A549 (cell line): ENCODE data around the gene PVALEF. TPM values are rescaled to one million over a fixed set of nuclear protein-coding genes. Genes with fewer than 3 reads are reported as not detected.

Experiments
- ATAC-seq, 2 experiments: fragments of 200-7000 bp in 1 of 2; fragments of >200 bp in 1 of 2; cut with Nextera tagmentation in 1 of 2; cut with Tn5 transposase in 1 of 2; 3 replicates each; pipeline versions ENCODE4 v1.8.0 to v1.9.1; 2018 to 2020; ENCODE audit warnings: mild to moderate bottlenecking in 1 of 2, moderate library complexity in 1 of 2
- CTCF ChIA-PET: fragments of 300-600 bp; sonication (Branson Sonifier 250); formaldehyde crosslinking; extraction: SDS; loops from one replicate; lab custom pipeline; 2021; ENCODE audit warnings: antibody characterized with exemption, inconsistent platforms; lab: Yijun Ruan, JAX
- POLR2A ChIA-PET: fragments of 350-600 bp; formaldehyde crosslinking; extraction: SDS; loops from one replicate; lab custom pipeline; 2021; ENCODE audit warnings: antibody characterized with exemption, inconsistent platforms; lab: Yijun Ruan, JAX
- DNase-seq, 2 experiments: peaks; one replicate each; pipeline versions ENCODE4 v3.0.0 to v3.0.0-alpha.2; 2011 to 2016; ENCODE audit warnings: low read depth in 1 of 2, low spot score in 1 of 2
- FAIRE-seq: peaks from 2 replicates; lab custom pipeline; 2011; peaks lifted over from hg19 to GRCh38; lab: Jason Lieb, UNC
- H3K27ac ChIP-seq, 2 experiments: fragments of >200 bp; sonication (Bioruptor Twin); formaldehyde crosslinking; 3 replicates each; pipeline ENCODE4 v1.5.1; 2016 to 2017
- H3K4me1 ChIP-seq: fragments of >200 bp; sonication (Bioruptor Twin); formaldehyde crosslinking; 3 replicates; pipeline ENCODE4 v1.6.1; 2016
- H3K4me2 ChIP-seq: fragments of >200 bp; sonication (Bioruptor Twin); formaldehyde crosslinking; 3 replicates; pipeline ENCODE4 v1.6.1; 2016
- H3K4me3 ChIP-seq: fragments of >200 bp; sonication (Bioruptor Twin); formaldehyde crosslinking; 3 replicates; pipeline ENCODE4 v1.5.1; 2016
- H3K9me3 ChIP-seq: fragments of >200 bp; sonication (Bioruptor Twin); formaldehyde crosslinking; 3 replicates; pipeline ENCODE4 v1.6.1; 2016
- CBX8 ChIP-seq: fragments of 200-600 bp; sonication (generic); IDR thresholded peaks from 2 replicates; pipeline ENCODE4 v1.6.1; 2016
- CEBPB ChIP-seq, 2 experiments: fragments of >200 bp in 1 of 2; sonication (Bioruptor Twin) in 1 of 2; formaldehyde crosslinking in 1 of 2; IDR thresholded peaks; 2 replicates each; pipeline ENCODE4 v1.6.1; 2012 to 2016
- EHMT2 ChIP-seq: fragments of 200-600 bp; sonication (generic); IDR thresholded peaks from 2 replicates; pipeline ENCODE4 v1.6.1; 2016; ENCODE audit warnings: antibody characterized with exemption, low read depth, mild to moderate bottlenecking, moderate library complexity
- ESRRA ChIP-seq: fragments of 150-350 bp; IDR thresholded peaks from 2 replicates; pipeline ENCODE4 v1.6.1; 2014; ENCODE audit warnings: mild to moderate bottlenecking, low read length, borderline replicate concordance
- FOXS1 ChIP-seq: fragments of 250-450 bp; sonication (Bioruptor Pico); IDR thresholded peaks from 2 replicates; pipeline ENCODE4 v1.5.0; 2020; ENCODE audit warnings: mild to moderate bottlenecking, moderate library complexity
- GATA3 ChIP-seq: IDR thresholded peaks from 2 replicates; pipeline ENCODE4 v1.6.1; 2012; ENCODE audit warnings: borderline replicate concordance
- HEYL ChIP-seq: fragments of 250-450 bp; sonication (Bioruptor Pico); IDR thresholded peaks from 2 replicates; pipeline ENCODE4 v1.8.0; 2021; ENCODE audit warnings: mild to moderate bottlenecking, moderate library complexity
- HOXA7 ChIP-seq: fragments of 250-450 bp; sonication (Bioruptor Pico); IDR thresholded peaks from 2 replicates; pipeline ENCODE4 v1.5.0; 2020; ENCODE audit warnings: mild to moderate bottlenecking, moderate library complexity
- KDM1A ChIP-seq: fragments of 200-600 bp; sonication (generic); IDR thresholded peaks from 2 replicates; pipeline ENCODE4 v1.6.1; 2016; ENCODE audit warnings: low read depth, mild to moderate bottlenecking
- MAFK ChIP-seq: fragments of 450-650 bp; IDR thresholded peaks from 2 replicates; pipeline ENCODE4 v1.6.1; 2014; ENCODE audit not compliant: partially characterized antibody
- NFE2L2 ChIP-seq: fragments of 150-350 bp; conservative IDR thresholded peaks from 2 replicates; pipeline ENCODE4 v1.6.1; 2014; ENCODE audit warnings: low read length
- POLR2A ChIP-seq: IDR thresholded peaks from 2 replicates; pipeline ENCODE4 v1.6.1; 2012; ENCODE audit warnings: mild to moderate bottlenecking, low read length
- RAD21 ChIP-seq, 2 experiments: fragments of >200 bp in 1 of 2; sonication (Bioruptor Twin) in 1 of 2; formaldehyde crosslinking in 1 of 2; IDR thresholded peaks in 1 of 2; conservative IDR thresholded peaks in 1 of 2; 2 replicates in 1 of 2; 3 replicates in 1 of 2; pipeline ENCODE4 v1.6.1; 2012 to 2018; ENCODE audit warnings: inconsistent platforms in 1 of 2
- RCOR1 ChIP-seq: fragments of 150-350 bp; IDR thresholded peaks from 2 replicates; pipeline ENCODE4 v1.6.1; 2014; ENCODE audit warnings: antibody characterized with exemption, low read length, low read depth
- RFX5 ChIP-seq: fragments of 450-650 bp; IDR thresholded peaks from 2 replicates; pipeline ENCODE4 v1.7.1; 2014; ENCODE audit warnings: antibody characterized with exemption, mild to moderate bottlenecking, moderate library complexity
- SMC3 ChIP-seq: fragments of >200 bp; sonication (Bioruptor Twin); formaldehyde crosslinking; IDR thresholded peaks from 3 replicates; pipeline ENCODE4 v1.6.1; 2018; ENCODE audit warnings: inconsistent platforms
- SREBF2 ChIP-seq: fragments of 450-650 bp; IDR thresholded peaks from 2 replicates; pipeline ENCODE4 v1.6.1; 2014; ENCODE audit warnings: mild to moderate bottlenecking, moderate library complexity
- ZFP36 ChIP-seq: fragments of 450-650 bp; IDR thresholded peaks from 2 replicates; pipeline ENCODE4 v1.6.1; 2014; ENCODE audit warnings: borderline replicate concordance; ENCODE audit not compliant: partially characterized antibody
- WGBS: methylation state at CpG from one replicate; pipeline ENCODE4 v1.1.6; 2017; ENCODE audit errors: missing lambda C conversion rate; 5-methylcytosine and 5-hydroxymethylcytosine counted together
- polyA plus RNA-seq, 4 experiments: library from polyadenylated mRNA; depleted of rRNA in 3 of 4; stranded (reverse); fragments of >200 nt; fragmentation: RNase III in 1 of 4; extraction: RNeasy Plus Mini Kit Qiagen cat#74134 plus additional on column Dnase treatment in 1 of 4; gene quantifications; 2 replicates in 3 of 4; 3 replicates in 1 of 4; pipeline ENCODE4 v1.2.3, GENCODE V29; 2011 to 2017
- TF ChIP-seq, protein P1 (sequence below): fragments of 150-350 bp; IDR thresholded peaks from 2 replicates; pipeline ENCODE4 v1.6.1; 2014; ENCODE audit warnings: low read depth, mild to moderate bottlenecking, low read length
- TF ChIP-seq, protein P2 (sequence below): IDR thresholded peaks from 2 replicates; pipeline ENCODE4 v1.6.1; 2012
- TF ChIP-seq, protein P3 (sequence below): fragments of 250-450 bp; sonication (Bioruptor Pico); IDR thresholded peaks from 2 replicates; pipeline ENCODE4 v1.5.0; 2021; ENCODE audit warnings: mild to moderate bottlenecking, moderate library complexity, borderline replicate concordance
- TF ChIP-seq, protein P4 (sequence below): fragments of 450-650 bp; IDR thresholded peaks from 2 replicates; pipeline ENCODE4 v1.6.1; 2014; ENCODE audit warnings: antibody characterized with exemption
- TF ChIP-seq, protein P5 (sequence below): IDR thresholded peaks from 2 replicates; pipeline ENCODE4 v1.6.1; 2012
- TF ChIP-seq, protein P6 (sequence below): fragments of >200 bp; sonication (Bioruptor Twin); formaldehyde crosslinking; IDR thresholded peaks from 2 replicates; pipeline ENCODE4 v1.6.1; 2016

The PVALEF gene
- polyA plus RNA-seq, 2 of the 4 experiments (the other 2 are of a cell fraction) = not detected

DNA sequence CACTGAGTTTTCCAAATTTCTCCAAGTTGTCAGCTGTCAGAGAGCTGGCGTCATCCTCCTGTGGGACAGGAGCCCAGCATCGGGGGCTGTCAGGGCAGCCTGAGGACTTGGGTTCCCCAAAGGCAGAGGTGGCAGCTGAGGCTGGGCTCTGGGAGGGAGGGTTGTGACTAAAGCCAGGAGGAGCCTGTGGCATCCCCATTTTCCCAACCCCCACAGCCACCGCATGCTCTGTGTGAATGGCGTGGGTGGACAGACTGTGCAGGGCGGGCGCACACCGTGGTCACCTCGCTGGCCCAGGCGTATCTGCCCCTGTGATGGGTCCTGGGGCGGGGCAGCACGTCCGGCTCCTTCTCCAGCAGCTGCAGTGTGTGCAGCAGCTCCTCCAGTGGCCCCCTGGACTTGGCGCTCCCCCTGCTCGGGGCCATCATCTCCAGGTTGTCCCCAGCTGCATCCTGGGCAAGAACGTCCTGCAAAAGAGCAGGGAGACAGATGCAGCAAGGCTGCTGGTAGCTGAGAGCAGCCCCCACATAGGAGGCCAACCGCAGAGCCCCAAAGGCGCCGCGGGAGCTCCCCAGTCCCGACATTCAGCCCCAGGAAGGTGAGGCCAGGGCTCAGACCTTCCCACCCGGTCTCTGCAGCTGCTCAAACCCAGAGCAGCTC is 32.7 kb downstream of the PVALEF start:
- no peak for ATAC-seq
- TF ChIP-seq RFX5 (no peak), RCOR1 (no peak), CBX8 (no peak), ZFP36 (no peak), SREBF2 (no peak), HEYL (CRISPR knock-in tag) (no peak)
- TF ChIP-seq, protein P1, sequence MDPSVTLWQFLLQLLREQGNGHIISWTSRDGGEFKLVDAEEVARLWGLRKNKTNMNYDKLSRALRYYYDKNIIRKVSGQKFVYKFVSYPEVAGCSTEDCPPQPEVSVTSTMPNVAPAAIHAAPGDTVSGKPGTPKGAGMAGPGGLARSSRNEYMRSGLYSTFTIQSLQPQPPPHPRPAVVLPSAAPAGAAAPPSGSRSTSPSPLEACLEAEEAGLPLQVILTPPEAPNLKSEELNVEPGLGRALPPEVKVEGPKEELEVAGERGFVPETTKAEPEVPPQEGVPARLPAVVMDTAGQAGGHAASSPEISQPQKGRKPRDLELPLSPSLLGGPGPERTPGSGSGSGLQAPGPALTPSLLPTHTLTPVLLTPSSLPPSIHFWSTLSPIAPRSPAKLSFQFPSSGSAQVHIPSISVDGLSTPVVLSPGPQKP = no peak
- TF ChIP-seq, protein P2, sequence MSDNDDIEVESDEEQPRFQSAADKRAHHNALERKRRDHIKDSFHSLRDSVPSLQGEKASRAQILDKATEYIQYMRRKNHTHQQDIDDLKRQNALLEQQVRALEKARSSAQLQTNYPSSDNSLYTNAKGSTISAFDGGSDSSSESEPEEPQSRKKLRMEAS = no peak
- TF ChIP-seq, all 56 proteins: peak for 0
- ChIA-PET POLR2A (no interaction called here), CTCF (interaction anchor here (0.6 to 13.7 kb wide), 11 partner anchors 7 to 1386 kb away, joined by 3 to 175 read pairs (median 8); no protein-coding TSS in a partner anchor)
- FAIRE-seq (no peak), DNase-seq (no peak)
- Histone ChIP-seq H3K4me1 (no peaks in the 10 kb centered on the region), H3K9me3 (no peaks in the 10 kb centered on the region), H3K27ac (no peak overlapping the region), H3K4me3 (no peak overlapping the region), H3K4me2 (no peak overlapping the region)
- 88% methylated on average over 20 of the region's 21 CpGs for WGBS

DNA sequence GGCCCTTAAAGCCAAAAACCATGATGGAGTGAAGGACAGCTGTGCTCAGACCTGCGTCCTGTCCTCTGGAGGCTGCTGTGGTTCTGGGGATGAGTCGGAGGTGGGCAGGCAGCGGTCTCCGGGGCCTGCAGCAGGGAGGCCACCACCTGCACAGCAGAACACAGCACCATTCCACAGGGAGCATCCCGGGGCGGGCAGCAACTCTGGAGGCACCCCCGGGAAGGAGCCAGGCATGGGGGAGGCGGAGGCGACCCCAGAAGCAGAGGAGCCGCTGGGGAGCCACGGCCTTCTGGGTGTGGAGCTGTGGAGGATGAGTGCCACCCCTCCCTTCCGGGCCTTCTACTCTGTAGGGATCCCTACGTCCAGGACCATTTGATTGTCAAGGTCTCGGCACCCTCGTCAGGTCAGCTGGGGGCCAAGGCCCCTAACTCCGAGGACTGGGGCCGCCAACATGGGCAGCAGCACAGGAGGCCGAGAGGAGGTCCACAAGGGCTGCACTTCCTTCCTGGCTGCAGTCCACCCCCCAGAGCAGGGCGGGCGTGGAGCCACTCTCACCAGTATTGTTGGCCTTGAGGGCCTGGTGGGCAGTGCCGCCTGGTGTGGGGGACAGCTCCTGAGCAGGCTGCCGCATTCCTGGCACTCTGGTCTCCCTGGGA is 33.6 kb downstream of the PVALEF start:
- no peaks in the 10 kb centered on the region for H3K4me1 ChIP-seq
- WGBS = 92% methylated on average over 21 of the region's 22 CpGs
- TF ChIP-seq, protein P2 = no peak
- TF ChIP-seq CEBPB (IDR thresholded peaks at IDR 0.05) (no peak), HOXA7 (CRISPR knock-in tag) (no peak), MAFK (no peak), ESRRA (no peak), SMC3 (no peak), POLR2A (no peak)
- TF ChIP-seq, protein P3, sequence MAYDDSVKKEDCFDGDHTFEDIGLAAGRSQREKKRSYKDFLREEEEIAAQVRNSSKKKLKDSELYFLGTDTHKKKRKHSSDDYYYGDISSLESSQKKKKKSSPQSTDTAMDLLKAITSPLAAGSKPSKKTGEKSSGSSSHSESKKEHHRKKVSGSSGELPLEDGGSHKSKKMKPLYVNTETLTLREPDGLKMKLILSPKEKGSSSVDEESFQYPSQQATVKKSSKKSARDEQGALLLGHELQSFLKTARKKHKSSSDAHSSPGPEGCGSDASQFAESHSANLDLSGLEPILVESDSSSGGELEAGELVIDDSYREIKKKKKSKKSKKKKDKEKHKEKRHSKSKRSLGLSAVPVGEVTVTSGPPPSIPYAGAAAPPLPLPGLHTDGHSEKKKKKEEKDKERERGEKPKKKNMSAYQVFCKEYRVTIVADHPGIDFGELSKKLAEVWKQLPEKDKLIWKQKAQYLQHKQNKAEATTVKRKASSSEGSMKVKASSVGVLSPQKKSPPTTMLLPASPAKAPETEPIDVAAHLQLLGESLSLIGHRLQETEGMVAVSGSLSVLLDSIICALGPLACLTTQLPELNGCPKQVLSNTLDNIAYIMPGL (CRISPR knock-in tag) = no peak
- TF ChIP-seq, protein P4, sequence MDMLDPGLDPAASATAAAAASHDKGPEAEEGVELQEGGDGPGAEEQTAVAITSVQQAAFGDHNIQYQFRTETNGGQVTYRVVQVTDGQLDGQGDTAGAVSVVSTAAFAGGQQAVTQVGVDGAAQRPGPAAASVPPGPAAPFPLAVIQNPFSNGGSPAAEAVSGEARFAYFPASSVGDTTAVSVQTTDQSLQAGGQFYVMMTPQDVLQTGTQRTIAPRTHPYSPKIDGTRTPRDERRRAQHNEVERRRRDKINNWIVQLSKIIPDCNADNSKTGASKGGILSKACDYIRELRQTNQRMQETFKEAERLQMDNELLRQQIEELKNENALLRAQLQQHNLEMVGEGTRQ = no peak
- no peak for FAIRE-seq
- H3K4me3 ChIP-seq = no peak overlapping the region
- ChIA-PET CTCF (interaction anchor here (0.6 to 13.7 kb wide), 13 partner anchors 8 to 1387 kb away, joined by 3 to 175 read pairs (median 8); partner anchors contain the start of genes NDUFAF8 and TEPSIN), POLR2A (no interaction called here)
- H3K4me2 ChIP-seq = no peak overlapping the region
- no peak for ATAC-seq
- DNase-seq = no peak
- no peak overlapping the region for H3K27ac ChIP-seq
- no peaks in the 10 kb centered on the region for H3K9me3 ChIP-seq

DNA sequence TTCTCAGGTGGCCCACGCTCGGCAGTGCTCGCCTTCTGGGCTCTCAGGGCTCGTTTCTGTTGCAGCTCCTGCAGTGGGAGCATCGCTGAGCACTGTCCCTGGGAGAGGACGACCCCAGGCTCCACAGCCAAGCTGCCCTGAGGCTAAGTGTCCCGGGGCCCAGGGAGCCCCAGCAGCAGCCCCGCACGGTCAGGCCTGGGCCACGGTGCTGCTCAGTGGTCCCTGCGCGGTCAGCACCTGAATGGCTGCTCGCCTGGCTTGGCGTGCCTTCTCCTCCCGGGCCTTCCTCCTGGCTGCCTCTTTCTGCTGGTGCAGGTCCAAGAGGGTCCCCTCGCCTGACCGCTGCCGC is 34.1 kb downstream of the PVALEF start:
- FAIRE-seq = no peak
- ChIA-PET POLR2A (no interaction called here), CTCF (interaction anchor here (1.1 to 13.7 kb wide), 12 partner anchors 8 to 176 kb away, joined by 3 to 175 read pairs (median 8); partner anchors contain the start of genes NDUFAF8 and TEPSIN)
- 93% methylated on average over 18 of the region's 18 CpGs for WGBS
- TF ChIP-seq EHMT2 (no peak), FOXS1 (no peak), RAD21 (conservative IDR thresholded peaks at IDR 0.05 in 1 of 2, IDR thresholded peaks at IDR 0.05 in 1 of 2) (no peak), MAFK (no peak), RCOR1 (no peak), POLR2A (no peak), NFE2L2 (no peak), SREBF2 (no peak), KDM1A (no peak), GATA3 (no peak), SMC3 (no peak)
- TF ChIP-seq, protein P5, sequence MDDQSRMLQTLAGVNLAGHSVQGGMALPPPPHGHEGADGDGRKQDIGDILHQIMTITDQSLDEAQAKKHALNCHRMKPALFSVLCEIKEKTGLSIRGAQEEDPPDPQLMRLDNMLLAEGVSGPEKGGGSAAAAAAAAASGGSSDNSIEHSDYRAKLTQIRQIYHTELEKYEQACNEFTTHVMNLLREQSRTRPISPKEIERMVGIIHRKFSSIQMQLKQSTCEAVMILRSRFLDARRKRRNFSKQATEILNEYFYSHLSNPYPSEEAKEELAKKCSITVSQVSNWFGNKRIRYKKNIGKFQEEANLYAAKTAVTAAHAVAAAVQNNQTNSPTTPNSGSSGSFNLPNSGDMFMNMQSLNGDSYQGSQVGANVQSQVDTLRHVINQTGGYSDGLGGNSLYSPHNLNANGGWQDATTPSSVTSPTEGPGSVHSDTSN = no peak
- TF ChIP-seq, protein P4 = no peak
- TF ChIP-seq, protein P6, sequence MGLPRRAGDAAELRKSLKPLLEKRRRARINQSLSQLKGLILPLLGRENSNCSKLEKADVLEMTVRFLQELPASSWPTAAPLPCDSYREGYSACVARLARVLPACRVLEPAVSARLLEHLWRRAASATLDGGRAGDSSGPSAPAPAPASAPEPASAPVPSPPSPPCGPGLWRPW = no peak
- H3K9me3 ChIP-seq = no peaks in the 10 kb centered on the region
- no peak overlapping the region for H3K4me3 ChIP-seq
- H3K27ac ChIP-seq = no peak overlapping the region
- no peaks in the 10 kb centered on the region for H3K4me1 ChIP-seq
- no peak for DNase-seq
- H3K4me2 ChIP-seq = no peak overlapping the region
- no peak for ATAC-seq
